VCaP (cell line): ENCODE measurements around the gene OCRL.

ENCODE experiments used
- H3K27ac ChIP-seq: fragments of 450-650 bp; 2 replicates; pipeline ENCODE4 v1.5.1; 2017
- CTCF ChIP-seq: fragments of 450-650 bp; conservative IDR thresholded peaks from 2 replicates; pipeline ENCODE4 v1.5.1; 2017; ENCODE audit warnings: mild to moderate bottlenecking, moderate library complexity

OCRL gene

DNA sequence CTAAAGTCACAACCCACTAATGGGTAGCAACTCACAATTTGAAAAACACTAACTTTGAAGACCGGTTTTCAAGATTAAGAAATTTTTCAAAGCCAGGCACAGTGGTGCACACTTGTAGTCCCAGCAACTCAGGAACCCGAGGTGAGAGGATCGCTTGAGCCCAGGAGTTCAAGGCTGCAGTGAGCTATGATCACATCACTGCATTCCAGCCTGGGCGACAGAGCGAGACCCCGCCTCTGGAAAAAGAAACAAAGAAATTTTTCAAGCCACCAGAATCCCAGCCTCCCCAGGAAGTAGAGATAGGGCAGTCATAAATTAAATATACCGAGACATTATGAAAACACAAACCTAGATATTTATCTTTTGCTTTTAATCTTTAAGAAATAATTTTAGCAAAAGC, 29.7 kb upstream of the OCRL start:
- no peak for TF ChIP-seq CTCF
- H3K27ac ChIP-seq, result no peak overlapping the region

DNA sequence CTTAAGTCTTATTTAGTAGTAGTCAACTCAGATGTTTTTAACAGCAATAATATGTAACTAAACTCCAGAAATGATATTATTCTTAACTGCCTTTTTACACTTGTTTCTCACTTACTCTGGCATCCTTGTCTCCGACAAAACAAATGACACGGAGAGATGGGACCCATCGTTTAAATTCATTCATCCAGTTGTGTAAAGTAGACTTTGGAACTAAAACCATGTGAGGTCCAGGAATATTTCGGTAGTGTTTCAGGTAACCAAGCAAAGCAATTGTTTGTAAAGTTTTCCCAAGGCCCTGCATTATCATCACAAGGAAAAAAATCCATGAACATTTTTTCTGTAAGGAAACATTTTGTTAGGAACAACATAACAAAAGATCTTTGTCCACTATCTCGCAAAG, 28.4 kb upstream of the OCRL start:
- H3K27ac ChIP-seq, result no peak overlapping the region
- TF ChIP-seq CTCF, result no peak

DNA sequence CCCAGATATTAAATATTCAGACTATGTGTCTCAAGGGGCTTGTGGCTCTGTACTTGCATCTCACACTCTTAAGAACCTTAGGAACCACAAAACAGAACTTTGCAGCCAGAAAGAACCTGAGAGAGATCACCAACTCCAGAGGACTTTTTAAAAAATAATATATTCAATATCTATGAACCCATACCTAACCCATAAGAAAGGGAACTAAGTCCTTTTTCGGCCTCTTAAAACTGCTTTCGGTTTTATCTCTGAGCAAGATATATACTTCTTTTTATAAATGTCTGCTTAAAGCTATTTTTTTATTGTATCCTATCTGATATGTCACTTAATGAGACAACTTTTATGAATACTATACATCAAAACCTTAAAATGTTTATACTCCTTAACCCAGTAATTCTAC, 27.6 kb upstream of the OCRL start:
- no peak for TF ChIP-seq CTCF
- no peak overlapping the region for H3K27ac ChIP-seq

GRCh38 chrX:129516402-129516801, 23.7 kb upstream of the OCRL start:
- no peak overlapping the region for H3K27ac ChIP-seq

GRCh38 chrX:129520151-129520550, 19.9 kb upstream of the OCRL start:
- H3K27ac ChIP-seq, result no peak overlapping the region
- no peak for TF ChIP-seq CTCF

More at GRCh38 chrX:129516402-129516801, 23.7 kb upstream of the OCRL start:
- no peak for TF ChIP-seq CTCF

DNA sequence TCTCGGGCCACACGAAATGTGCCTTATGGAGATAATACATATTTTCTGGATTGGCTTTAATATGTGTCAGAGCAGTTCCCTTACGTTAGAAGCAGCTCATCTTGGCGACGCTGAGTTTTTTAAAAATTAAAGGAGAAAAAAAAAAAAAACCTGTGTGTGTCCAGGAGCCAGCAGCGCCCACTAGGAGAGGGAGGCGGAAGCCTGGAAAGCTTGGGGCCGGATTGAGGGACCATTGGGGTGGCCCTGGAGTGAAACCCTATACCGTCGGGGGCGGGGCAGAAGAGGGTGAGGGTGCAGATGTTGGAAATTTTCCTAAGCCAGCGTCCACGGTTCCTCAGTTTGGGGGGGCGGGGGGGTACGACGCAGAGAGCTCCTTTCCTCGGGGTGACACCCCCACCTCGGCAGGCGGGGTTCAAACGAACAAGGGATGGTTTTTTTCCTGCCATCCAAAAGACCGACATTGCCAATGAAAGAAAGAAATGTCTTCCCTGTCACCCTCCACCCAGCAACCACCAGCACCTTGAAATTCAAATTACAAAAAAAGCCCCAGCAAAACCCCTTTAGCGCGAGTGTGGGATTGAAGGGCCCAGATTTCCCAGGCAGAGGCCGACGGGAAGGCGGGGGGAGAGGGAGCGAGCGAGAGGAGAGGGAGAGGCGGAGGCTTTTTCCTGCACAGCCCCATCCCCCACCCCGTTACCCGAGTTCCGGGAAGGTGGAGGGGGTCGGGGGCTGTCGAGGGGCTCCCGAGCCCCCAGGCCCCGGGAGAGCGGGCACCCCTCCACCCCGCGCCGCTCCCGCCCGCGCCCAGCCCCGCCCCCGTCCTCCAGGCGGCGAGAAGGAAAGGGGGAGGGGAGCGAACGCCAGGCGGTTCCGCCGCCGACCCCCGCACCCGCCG, 17.6 kb upstream of the OCRL start:
- peak; percentile 22 for TF ChIP-seq CTCF
- peak overlapping the region; percentile 80 for H3K27ac ChIP-seq

DNA sequence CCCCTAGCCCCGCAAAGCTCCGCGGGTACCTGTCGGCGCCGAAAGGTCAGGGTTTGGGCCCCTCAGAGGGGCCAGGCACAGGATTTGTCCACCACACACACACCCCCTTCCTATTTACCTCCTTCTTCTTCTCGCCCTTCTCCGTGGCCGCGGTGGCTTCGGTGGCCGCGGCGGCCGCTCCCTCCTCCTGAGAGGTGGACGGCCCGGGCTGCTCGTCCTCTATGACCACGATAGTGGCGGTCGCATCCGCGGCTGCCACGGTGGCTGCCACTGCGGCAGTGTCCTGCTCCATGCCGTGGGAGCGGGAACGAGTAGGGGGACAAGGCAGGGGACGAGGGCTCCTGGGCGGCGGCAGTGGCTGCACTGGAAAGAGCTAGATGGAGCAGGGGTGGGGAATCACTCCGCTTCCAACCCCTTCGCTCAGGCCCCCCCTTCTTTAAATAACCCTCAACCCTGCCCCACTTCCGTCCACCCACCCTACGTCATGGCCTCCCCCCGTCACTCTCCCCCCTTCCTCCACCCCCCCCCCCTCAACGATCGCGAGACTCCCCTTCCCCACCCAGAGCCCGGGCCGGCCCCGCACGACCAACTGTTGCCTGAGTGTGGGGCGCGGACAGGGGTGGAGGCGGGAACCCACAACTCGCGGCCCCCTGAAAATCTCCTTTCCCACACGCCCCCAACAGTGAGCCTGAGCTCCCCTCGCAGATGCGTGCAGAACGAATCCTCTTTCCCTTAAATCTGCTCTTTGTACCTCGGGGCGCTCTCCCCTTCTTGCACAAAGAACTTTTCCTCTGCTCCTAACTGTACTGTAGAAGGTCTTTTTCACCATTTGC, 16.8 kb upstream of the OCRL start, which contains the start of gene SMARCA1:
Gene SMARCA1 (minus strand): TSS at position 412 of the 833 bp plus-strand sequence. CDS start 120 bp downstream, at position 292.
- TF ChIP-seq CTCF, result no peak
- peak within 1 kb of the TSS; percentile 80 for H3K27ac ChIP-seq
